ENCODE results near the gene LRRC28.

DNA sequence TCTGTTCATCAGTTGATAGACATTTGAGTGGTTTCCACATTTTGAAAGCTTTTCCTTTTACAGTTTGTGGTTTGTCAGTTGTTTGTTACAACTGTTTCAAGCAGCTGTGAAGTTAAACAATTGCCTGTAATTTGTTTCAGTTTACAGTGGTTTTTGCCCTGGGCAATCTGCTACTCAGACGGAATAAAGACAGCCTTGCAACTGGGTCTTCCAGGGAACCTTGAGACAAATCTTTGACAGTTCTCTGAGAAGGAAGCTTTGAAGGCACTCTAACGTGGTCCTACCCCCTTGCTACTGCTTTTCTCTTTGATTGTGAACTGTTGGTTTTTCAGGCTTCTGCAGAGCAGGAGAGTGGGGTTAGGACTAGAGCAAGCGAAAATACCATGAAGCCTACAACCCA, 28.0 kb downstream of the LRRC28 start:
- TF ChIP-seq, protein P1, sequence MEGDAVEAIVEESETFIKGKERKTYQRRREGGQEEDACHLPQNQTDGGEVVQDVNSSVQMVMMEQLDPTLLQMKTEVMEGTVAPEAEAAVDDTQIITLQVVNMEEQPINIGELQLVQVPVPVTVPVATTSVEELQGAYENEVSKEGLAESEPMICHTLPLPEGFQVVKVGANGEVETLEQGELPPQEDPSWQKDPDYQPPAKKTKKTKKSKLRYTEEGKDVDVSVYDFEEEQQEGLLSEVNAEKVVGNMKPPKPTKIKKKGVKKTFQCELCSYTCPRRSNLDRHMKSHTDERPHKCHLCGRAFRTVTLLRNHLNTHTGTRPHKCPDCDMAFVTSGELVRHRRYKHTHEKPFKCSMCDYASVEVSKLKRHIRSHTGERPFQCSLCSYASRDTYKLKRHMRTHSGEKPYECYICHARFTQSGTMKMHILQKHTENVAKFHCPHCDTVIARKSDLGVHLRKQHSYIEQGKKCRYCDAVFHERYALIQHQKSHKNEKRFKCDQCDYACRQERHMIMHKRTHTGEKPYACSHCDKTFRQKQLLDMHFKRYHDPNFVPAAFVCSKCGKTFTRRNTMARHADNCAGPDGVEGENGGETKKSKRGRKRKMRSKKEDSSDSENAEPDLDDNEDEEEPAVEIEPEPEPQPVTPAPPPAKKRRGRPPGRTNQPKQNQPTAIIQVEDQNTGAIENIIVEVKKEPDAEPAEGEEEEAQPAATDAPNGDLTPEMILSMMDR (IDR thresholded peaks at IDR 0.05), result no peak
- TF ChIP-seq POLR2AphosphoS5 (IDR thresholded peaks at IDR 0.05), result no peak

All from upper lobe of left lung (tissue), 4 donors.